H1 (cell line): ENCODE results near the gene KRT4. TPM values are rescaled to one million over a fixed set of nuclear protein-coding genes. Genes with fewer than 3 reads are reported as not detected.

Experiments used
- USF2 ChIP-seq: IDR thresholded peaks from 2 replicates; pipeline ENCODE4 v1.6.1; 2011; ENCODE audit warnings: low read length, improper control_type of control experiment
- polyA plus RNA-seq, 7 experiments: library from polyadenylated mRNA; depleted of rRNA in 3 of 7; stranded (reverse) in 5 of 7; unstranded in 2 of 7; fragments of >200 nt in 5 of 7; fragments of 200-250 nt in 2 of 7; gene quantifications; 1 replicate in 5 of 7; 2 replicates in 1 of 7; 4 replicates in 1 of 7; pipeline versions ENCODE4 v1.2.1 to v1.2.3, GENCODE V29; 2011 to 2013; ENCODE audit warnings: missing spikeins in 2 of 7, mixed read lengths in 2 of 7
- total RNA-seq: library from RNA; stranded (reverse); fragmentation: NEBNext Ultra II Directional; extraction: Animal tissue kit (Norgen Biotek cat#: 25700); gene quantifications from 2 replicates; pipeline ENCODE4 v1.2.1, GENCODE V29; 2021

The KRT4 gene
- total and polyA plus RNA-seq, 2 of the 8 experiments (the other 6 are each of a cell fraction or from before 2014, with no cell fraction given), result not detected

GRCh38 chr12:52774629-52775250 is 39.2 kb downstream of the KRT4 start (continued):
- TF ChIP-seq USF2, result no peak
